GM19372 (cell line): ENCODE results near the gene MYT1.

Source experiments
- ATAC-seq: cut with Tn5 transposase; IDR thresholded peaks from one replicate; pipeline ENCODE4 v1.9.1; 2021; ENCODE audit warnings: mild to moderate bottlenecking, low read depth, moderate library complexity; ENCODE audit not compliant: unreplicated experiment

Gene MYT1

DNA sequence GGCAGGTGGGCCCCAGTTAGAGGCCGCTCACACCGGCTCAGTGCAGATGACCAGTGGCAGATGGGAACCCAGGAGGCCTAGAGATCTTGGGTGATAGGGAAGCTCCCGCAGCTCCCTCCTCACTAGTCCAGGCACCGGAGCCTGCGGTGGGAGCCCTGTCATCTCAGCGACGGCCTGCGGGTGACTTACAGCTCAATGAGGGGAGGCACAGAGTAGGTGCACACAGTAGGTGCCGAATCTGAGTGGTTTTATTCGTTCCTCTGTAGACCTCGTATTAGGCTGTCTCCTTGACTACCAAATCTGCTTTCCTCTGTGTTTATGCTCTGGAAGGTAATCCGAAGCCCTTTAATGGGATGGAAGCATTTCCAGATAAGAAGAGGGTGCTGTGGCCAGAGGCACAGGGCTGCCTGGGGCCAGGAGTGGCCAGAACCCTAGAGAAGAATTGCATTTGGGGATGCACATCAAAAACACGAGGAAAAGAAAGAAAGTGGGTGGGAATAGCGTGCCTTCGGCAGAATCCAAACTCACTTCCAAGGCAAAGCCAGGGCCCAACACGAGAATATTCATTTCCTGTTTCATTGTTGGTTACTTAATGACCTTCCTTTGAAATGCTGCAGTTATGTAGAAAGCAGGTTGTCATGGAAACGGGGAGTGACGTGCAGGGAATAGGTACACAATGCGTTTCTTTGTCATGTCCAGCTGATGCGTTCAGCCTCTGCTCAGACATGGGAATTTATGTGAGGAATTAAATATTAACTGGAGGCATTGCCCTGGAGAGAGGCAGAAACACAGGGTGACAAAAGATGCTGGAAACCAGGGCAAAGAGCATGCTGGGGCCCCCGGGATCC is 24.7 kb downstream of the MYT1 start:
- ATAC-seq: no peak

DNA sequence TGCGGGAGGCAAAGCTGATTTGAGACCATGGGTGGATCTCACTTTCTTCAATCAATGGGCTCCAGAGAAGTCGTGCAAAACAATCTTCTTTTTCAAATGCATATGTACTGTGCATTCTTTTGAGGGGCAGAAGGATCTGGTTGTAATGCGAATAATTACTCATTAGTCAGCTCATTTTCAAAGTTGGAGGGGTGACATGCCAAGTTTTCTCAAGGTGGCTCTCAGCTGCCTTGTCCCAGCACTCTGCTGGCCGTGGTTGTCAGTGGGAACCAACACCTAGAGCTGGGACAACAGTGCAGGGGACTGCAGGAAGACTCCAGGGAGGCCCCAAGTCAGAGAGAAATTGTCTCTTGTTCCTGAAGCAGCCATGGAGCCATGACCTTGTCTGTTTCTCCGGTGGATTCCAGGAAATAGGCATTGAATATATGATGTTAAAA is 25.3 kb downstream of the MYT1 start:
- no peak for ATAC-seq

DNA sequence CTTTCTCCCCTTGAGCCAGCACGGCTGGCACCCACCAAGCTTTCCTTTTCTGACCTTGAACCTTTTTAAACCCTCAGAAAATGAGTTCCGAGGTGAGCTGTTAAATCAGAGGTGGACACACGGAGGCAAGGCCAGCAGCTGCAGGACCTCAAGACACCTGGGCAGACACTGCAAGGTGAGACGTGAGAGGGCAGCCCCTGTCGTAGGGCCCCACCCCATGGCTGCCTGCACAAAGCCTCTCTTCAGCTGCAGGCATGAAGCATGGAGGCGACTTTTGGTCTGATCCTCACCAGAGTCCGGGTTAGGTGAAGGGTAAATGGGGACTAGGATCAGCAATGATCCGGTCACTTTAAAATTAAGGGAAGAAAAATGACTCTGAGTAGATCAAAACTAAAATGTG is 25.7 kb downstream of the MYT1 start:
- ATAC-seq: no peak

DNA sequence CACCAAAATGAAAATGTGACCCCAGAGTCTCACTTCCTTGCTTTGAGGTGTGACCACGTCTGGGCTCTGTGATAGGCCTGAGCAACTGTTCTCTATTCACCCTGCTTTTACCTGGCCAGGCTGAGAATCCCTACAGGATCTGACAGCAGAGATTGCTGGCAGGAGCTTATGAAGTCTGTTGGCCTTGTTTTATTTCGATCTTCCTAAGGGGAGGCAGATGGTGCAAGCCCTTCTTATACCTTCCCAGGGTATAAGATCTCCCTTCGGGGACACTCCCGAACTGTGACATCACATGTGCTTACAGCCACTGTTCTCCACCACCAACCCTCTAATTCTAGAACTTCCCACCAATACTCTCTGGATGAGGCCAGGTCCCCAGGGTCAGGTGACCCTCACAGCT is 26.8 kb downstream of the MYT1 start:
- ATAC-seq: no peak

DNA sequence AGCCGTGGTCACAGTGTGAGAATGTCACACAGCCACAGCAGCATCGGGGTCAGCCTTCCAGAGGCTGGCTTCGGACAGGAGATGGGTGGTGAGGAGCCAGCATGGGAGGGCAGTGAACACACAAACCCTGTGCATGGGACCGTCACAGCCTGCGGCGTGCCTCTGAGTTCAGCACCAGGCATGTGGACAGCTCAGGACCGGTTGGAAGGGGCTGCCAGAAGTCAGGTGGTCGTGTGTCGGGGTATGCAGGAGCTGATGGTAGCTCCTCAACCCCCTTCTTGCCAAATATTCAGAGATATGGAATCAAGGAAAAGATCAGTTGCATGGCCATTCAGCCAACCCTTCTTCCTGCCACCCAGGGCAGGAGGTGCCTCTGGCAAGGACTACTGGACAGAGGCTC is 28.2 kb downstream of the MYT1 start:
- no peak for ATAC-seq

DNA sequence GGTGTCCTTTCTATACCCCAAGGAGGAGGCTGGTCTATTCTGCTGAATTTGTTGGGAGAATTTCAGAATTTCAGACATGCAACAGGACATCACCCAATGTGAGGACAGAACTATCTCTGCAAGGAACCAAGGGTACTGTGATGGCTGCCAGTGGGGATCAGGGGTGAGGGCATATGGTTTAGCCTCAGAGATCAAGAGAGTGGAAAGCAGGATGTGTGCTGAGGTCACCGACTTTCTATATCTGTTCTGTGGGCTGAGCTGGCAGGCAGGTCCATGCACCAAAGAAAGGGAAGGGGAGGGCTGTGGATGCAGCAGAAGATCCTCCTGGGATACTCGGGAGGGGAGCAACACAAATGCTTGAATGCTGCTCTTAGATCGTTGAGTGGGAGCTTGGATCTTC is 28.8 kb downstream of the MYT1 start:
- no peak for ATAC-seq

DNA sequence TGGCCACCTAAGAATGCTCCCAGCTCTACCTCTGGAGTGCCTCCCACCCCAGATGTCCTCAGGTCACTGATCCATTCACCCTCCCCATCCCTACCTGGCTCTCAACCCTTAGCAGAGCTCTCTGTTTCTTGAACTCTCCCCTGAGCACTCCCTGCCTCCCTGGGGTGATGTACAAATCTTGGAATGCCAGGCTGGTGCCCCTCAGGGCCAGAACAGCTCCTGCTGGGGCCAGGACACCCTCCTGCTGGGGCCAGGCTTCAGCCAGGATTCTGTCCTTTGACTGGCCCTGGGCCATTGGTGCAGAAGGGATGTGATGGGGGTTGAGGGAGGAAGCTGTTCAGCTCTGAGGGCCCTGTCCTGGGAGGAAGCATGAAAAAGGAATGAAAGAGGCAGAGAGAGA is 30.0 kb downstream of the MYT1 start:
- ATAC-seq: no peak

DNA sequence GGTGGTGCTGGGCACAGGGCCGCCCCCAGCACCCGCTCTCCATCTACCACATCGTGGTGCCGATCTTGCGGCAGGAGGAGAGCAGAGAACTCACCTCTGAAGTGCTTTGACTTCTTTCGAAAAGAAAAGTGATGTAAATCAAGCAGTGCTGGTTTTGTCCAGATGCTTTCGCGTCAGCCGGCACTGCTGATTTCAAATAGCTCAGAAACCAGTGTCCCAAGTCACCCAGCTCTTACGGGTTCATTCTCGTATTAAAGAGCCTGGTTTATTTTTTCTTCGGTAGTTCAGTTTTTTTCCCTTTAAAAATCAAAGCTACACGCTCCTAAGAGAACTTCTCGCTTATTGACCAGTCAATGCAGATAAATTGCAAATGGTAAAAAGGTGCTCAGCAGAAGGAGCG is 32.1 kb downstream of the MYT1 start:
- ATAC-seq: no peak

DNA sequence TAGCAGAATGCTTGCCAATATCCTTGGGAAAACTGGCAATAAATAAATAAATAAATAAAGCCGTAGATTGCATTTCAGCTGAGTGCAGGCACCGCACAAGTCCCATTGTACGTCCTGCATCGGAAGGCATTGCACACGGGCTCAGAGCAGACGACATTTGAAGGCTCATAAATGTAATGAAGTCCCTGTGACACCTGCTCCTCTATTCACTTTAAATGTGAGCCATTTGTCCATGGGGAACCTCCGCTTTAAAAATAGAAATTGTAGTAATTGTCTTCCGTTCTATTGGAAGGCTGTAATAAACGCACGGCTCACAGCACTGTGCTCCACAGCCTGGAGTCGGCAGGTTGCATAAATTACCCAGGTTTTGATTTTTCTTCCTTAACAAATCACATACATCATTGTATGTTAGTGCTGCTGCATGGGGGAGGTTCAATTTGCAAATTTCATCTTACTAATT is 32.6 kb downstream of the MYT1 start:
- no peak for ATAC-seq

DNA sequence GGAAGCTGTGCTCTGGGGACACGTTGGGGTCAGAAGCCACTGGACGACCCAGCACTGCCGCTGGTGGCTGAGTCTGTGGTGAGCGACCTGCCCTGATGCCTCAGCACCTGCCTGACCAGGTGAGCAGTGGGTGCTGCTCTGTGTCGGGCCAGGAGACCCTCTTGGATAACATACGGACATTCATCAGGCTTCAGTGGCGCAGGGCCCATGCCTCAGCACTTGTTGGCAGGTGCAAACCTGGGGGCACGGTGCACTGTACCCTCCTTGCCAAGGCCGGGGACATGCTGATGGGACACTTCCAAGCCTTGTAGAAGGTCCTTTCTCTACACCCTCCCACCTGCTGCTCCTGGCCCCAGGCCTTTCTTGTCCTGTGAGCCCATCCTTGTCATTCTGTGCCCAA is 34.1 kb downstream of the MYT1 start:
- no peak for ATAC-seq

DNA sequence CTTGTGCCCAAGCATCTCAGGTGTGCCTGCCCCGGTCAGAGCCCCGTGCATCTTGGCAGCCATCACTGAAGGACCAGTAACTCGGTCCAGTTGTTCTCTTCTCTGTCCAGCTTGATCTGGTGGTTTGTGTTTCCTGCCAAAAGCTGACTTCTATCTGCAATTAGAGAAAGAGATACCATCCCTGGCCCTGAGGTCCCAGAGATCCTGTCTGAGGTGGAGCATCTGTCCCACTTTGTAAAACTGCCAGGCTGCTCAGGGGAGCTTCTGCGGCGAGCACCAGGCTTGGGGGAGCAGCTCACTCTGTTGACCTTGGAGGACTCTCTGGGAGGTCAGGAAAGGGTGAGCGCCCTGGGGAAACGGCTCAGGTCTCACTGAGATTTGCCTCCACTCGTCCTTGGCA is 35.1 kb downstream of the MYT1 start:
- no peak for ATAC-seq

DNA sequence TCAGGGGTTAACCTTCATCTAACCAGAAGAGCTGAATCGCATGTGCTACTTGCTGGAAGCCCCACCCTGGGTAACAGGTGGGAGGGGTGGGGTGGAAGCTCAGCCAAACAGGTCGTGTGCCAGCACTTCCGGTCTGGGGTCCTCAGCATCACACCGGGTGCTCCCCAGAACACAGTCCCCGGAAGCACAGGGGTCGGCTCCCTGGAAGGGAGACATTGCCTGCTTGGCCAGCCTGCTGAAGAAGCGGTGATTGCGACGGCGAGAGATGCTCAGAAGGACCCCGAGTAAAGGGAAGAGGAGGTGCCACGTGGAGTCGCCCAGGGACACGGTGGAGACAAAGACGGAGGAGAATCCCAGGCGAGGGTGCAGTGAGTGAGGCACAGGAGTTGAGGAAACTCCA is 36.5 kb downstream of the MYT1 start:
- ATAC-seq: no peak

DNA sequence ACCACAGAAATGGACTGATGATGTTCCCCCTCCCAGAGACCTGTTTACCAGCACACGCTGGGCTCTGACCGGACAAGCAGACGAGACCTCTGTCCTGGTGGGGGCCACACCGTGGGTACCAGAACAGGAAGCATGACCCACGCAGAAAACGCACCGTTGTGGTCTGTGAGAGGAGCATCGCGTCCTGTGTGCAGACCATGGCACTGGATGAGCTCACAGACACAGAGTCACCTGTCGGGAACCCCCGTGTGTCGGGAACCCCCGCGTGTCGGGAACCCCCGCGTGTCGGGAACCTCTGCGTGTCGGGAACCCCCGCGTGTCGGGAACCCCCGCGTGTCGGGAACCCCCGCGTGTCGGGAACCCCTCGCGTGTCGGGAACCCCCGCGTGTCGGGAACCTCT is 37.4 kb downstream of the MYT1 start:
- ATAC-seq: no peak

DNA sequence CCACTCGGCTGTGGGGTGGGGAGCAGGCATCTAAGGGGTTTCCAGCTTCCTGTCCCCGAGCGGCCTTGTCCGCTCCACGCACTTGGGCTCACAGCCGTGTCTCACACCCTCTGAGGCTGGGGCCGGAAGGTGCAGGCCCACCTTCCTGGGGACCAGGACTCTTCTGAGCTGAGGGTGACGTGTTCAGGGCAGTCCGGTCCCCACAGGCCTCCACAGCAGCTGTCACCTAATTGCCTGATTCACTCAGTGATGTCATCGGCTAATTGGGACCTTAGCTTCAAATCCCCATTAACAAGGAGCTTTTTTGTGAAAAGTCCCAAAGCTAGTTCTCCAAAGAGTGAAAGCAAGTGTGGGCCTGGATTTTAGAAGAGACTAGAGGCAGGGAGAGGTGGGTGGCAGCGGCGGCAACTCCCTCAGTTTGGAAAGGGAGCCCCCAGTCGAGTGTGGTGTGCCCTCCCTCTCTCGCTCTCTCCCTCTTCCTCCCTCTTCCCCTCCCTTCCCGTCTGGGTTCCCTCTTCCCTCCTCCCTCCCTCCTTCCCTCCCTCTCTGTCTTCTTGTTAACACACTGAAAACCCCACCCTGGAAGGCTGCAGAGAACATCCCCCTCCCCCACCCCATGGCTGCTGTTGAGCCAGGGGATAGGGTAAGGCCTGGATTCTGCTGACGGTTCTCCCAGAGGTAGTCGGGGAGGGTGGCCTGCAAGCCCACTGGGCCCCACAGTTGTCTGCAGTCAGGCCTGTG is 39.0 kb downstream of the MYT1 start:
- no peak for ATAC-seq

DNA sequence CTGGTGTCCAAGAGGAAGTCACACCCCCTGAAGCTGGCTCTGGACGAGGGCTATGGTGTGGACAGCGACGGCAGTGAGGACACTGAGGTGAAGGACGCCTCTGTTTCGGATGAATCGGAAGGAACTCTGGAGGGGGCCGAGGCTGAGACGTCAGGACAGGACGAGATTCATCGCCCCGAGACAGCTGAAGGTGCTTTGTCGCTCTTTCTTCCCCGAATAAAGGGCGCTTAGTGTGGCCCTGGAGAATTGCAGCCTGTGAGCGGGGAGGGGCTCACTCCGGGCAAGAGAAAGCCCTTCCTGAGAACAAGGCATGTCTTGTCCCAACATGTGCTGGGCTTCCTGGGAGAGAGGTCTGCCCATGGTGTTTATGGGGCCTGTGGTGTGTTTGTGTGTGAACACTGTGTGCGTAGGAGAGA is 41.4 kb downstream of the MYT1 start:
- no peak for ATAC-seq

DNA sequence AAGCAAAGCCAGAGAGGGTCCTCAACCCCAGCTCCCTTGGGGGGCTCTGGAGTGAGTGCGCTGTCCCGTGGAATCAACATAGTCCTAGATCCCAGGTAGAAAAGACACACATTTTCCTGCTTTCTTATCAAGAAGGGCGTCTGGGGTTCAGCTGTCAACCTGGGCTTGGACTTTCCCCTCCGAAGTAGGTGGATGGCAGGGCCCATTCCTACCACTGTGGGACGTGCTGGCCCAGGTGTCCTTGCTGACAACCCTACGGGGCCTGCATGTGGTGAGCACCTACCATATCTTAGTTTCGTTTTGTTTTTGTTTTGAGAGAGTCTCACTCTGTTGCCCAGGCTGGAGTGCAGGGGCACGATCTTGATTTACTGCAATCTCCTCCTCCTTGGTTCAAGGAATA is 42.4 kb downstream of the MYT1 start:
- no peak for ATAC-seq

DNA sequence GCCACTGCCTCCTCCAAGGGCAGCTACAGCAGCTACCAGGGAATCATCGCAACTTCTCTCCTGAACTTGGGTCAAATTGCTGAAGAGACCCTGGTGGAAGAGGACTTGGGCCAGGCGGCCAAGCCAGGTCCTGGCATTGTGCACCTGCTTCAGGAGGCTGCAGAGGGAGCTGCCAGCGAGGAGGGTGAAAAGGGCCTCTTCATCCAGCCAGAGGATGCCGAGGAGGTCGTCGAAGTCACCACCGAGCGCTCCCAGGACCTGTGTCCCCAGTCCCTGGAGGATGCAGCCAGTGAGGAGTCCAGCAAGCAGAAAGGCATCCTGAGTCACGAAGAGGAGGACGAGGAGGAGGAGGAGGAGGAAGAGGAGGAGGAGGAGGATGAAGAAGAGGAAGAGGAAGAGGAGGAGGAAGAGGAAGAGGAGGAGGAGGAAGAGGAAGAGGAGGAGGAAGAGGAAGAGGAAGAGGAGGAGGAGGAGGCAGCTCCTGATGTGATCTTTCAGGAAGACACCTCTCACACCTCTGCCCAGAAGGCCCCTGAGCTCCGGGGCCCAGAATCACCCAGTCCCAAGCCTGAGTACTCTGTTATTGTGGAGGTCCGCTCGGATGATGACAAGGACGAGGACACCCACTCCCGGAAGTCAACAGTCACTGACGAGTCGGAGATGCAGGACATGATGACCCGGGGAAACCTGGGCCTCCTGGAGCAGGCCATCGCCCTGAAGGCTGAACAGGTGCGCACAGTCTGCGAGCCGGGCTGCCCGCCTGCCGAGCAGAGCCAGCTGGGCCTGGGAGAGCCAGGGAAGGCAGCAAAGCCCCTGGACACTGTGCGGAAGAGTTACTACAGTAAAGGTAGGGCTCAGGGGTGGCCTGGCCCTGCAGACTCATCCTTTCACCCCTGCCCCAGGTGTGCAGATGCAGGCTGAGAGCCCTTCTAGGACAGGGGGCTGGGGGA is 43.7 kb downstream of the MYT1 start:
- ATAC-seq: no peak

DNA sequence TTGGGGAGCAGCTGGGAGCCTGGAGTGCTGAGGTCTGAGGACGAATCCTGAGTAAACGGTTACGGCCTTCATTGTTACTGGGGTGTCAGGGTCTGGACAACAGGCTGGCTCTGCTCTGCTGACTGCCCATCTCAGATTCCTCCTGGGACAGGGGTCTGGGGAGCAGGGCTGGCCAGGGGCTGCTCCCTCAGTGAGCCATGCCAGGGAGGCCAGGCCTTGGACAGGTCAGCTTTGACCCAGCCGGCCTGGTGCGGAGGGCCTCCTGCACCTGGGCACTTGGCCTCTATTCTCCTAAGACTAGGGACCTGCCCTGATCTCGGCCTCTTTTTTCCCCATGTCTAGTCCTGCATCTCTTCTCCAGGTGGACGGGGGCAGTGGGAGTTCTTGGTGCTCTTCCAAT is 44.9 kb downstream of the MYT1 start:
- ATAC-seq: no peak

DNA sequence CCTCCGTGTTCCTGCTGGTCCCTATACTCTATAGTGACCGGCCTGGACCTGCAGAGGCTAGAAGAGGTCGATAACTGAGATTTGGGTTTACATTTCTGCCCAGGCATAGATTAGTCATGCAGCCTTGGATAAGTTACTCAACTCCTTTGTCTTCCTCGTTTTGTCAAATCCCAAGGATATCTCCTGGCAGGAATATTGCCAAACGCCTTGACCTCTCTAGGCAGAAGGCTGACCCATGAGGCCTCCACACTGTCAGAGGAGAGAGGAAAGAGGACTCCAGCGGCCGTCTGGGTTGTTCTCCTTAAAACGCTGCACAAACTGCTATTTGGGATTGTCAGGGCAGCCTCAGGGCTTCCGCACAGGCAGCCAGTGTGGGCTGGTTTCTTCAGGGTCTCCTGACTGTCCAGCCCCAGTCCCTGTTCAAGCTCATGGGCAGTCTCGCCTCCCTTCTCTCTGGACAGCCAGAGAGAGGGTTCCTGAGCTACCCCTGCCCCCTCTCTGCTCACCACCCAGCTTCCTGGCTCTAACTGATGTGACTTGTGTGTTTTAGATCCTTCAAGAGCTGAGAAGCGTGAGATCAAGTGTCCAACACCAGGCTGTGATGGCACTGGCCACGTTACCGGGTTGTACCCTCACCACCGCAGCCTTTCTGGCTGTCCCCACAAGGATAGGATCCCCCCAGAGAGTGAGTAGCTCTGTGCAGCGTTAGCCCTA is 46.6 kb downstream of the MYT1 start:
- no peak for ATAC-seq
